Gastrocnemius medialis (tissue), 4 donors: ENCODE results near the gene PRKD2. TPM values are rescaled to one million over a fixed set of nuclear protein-coding genes. Genes with fewer than 3 reads are reported as not detected.

ENCODE experiments used
- ATAC-seq, 2 donors: fragments of 150-250 bp; one replicate each; pipeline ENCODE4 v1.9.1; 2016
- DNase-seq, 2 donors: peaks; one replicate each; pipeline ENCODE4 v3.0.0-alpha.2; 2019
- H3K27ac ChIP-seq, 4 donors: fragments of 200-600 bp; sonication (generic); 1 replicate in 1 of 4; 2 replicates in 3 of 4; pipeline ENCODE4 v1.5.1; 2016 to 2018; ENCODE audit warnings: mild to moderate bottlenecking in 2 of 4, moderate library complexity in 1 of 4
- H3K27me3 ChIP-seq, 3 donors: fragments of 200-600 bp; sonication (generic) in 2 of 3; 1 replicate in 1 of 3; 2 replicates in 2 of 3; pipeline versions ENCODE4 v1.5.1 to v1.6.0; 2016 to 2019; ENCODE audit warnings: mild to moderate bottlenecking in 1 of 3, moderate library complexity in 1 of 3
- H3K36me3 ChIP-seq, 2 donors: fragments of 200-600 bp; sonication (generic) in 1 of 2; one replicate each; pipeline ENCODE4 v1.5.1; 2017 to 2018
- H3K4me1 ChIP-seq, 2 donors: fragments of 200-600 bp; sonication (generic) in 1 of 2; one replicate each; pipeline ENCODE4 v1.5.1; 2016 to 2017; ENCODE audit warnings: mild to moderate bottlenecking in 2 of 2
- H3K4me3 ChIP-seq, 4 donors: fragments of 200-600 bp; sonication (generic) in 3 of 4; 1 replicate in 1 of 4; 2 replicates in 3 of 4; pipeline ENCODE4 v1.5.1; 2016 to 2019; ENCODE audit warnings: mild to moderate bottlenecking in 2 of 4
- H3K9me3 ChIP-seq, 3 donors: fragments of 200-600 bp; sonication (generic) in 2 of 3; 1 replicate in 1 of 3; 2 replicates in 2 of 3; pipeline ENCODE4 v1.5.1; 2016 to 2019
- CTCF ChIP-seq, 5 experiments: fragments of 450-650 bp in 3 of 5; fragments of 200-600 bp in 2 of 5; sonication (generic) in 2 of 5; IDR thresholded peaks in 4 of 5; conservative IDR thresholded peaks in 1 of 5; 1 replicate in 4 of 5; 2 replicates in 1 of 5; pipeline ENCODE4 v1.5.1; 2016 to 2019; ENCODE audit warnings: antibody characterized with exemption in 5 of 5, mild to moderate bottlenecking in 3 of 5, moderate library complexity in 3 of 5
- POLR2A ChIP-seq, 2 donors: fragments of 450-650 bp; IDR thresholded peaks; one replicate each; pipeline ENCODE4 v1.6.1; 2017; ENCODE audit warnings: antibody characterized with exemption in 2 of 2, mild to moderate bottlenecking in 2 of 2, moderate library complexity in 2 of 2
- in situ Hi-C, 4 donors: fragments of 200-750 bp; cut with MboI; loops; one replicate each; pipeline versions ENCODE4 v1.15.0 to v1.8.0; 2017; ENCODE audit warnings: low sequenced_read_pairs in 4 of 4
- intact Hi-C: fragments of 100-400 bp; cut with DNase I; formaldehyde crosslinking; loops from one replicate; pipeline ENCODE4 v1.15.1; 2023; ENCODE audit warnings: low total_unique reads
- total RNA-seq, 4 donors: library from RNA; depleted of rRNA; stranded (reverse); fragments of >200 nt; gene quantifications; one replicate each; pipeline versions ENCODE4 v1.1.0 to v1.2.3, GENCODE V29; 2016

Gene PRKD2
- total RNA-seq, 4 donors from 2014 or later: 4.2 to 7.2 (median 6.1) TPM

- TF ChIP-seq POLR2A (IDR thresholded peaks at IDR 0.05) (no peak), CTCF (IDR thresholded peaks at IDR 0.05 in 4 of 5, conservative IDR thresholded peaks at IDR 0.05 in 1 of 5) (no peak)
- intact Hi-C loops: no loop called here
- DNase-seq: no peak
- H3K4me3 ChIP-seq: no peak overlapping the region
- no peak overlapping the region for H3K27ac ChIP-seq
- H3K4me1 ChIP-seq: no peaks in the 10 kb centered on the region
- ATAC-seq: no peak
- in situ Hi-C loops: no loop called here
- peaks cover 14 to 32% (median 16%) of the 10 kb centered on the region in 3 donors for H3K27me3 ChIP-seq
- no peaks in the 10 kb centered on the region for H3K36me3 ChIP-seq
- H3K9me3 ChIP-seq: no peaks in the 10 kb centered on the region
Observed at GRCh38 chr19:46650445-46650844, 66.5 kb downstream of the PRKD2 start.

GRCh38 chr19:46648961-46649960 lies 67.7 kb downstream of the PRKD2 start:
- intact Hi-C loops: no loop called here
- DNase-seq (no peak), ATAC-seq (no peak)
- H3K27ac ChIP-seq: no peak overlapping the region
- no peaks in the 10 kb centered on the region for H3K4me1 ChIP-seq
- H3K9me3 ChIP-seq: no peaks in the 10 kb centered on the region
- TF ChIP-seq POLR2A (IDR thresholded peaks at IDR 0.05) (no peak), CTCF (IDR thresholded peaks at IDR 0.05 in 4 of 5, conservative IDR thresholded peaks at IDR 0.05 in 1 of 5) (no peak)
- no peaks in the 10 kb centered on the region for H3K36me3 ChIP-seq
- no peak overlapping the region for H3K4me3 ChIP-seq
- peaks cover 14 to 32% (median 16%) of the 10 kb centered on the region in 3 donors for H3K27me3 ChIP-seq
- in situ Hi-C loops: no loop called here

- H3K27ac ChIP-seq: no peak overlapping the region
- TF ChIP-seq CTCF (IDR thresholded peaks at IDR 0.05 in 4 of 5, conservative IDR thresholded peaks at IDR 0.05 in 1 of 5): no peak
- TF ChIP-seq POLR2A (IDR thresholded peaks at IDR 0.05): no peak
Observed at GRCh38 chr19:46648060-46648960, 68.6 kb downstream of the PRKD2 start.

GRCh38 chr19:46646402-46646801 lies 70.5 kb downstream of the PRKD2 start:
- no peaks in the 10 kb centered on the region for H3K4me1 ChIP-seq
- no peak overlapping the region for H3K4me3 ChIP-seq
- no peak overlapping the region for H3K27ac ChIP-seq
- H3K36me3 ChIP-seq: no peaks in the 10 kb centered on the region
- intact Hi-C loops: no loop called here
- H3K9me3 ChIP-seq: no peaks in the 10 kb centered on the region
- DNase-seq (no peak), ATAC-seq (no peak)
- TF ChIP-seq POLR2A (IDR thresholded peaks at IDR 0.05): no peak
- TF ChIP-seq CTCF (IDR thresholded peaks at IDR 0.05 in 4 of 5, conservative IDR thresholded peaks at IDR 0.05 in 1 of 5): no peak
- peaks cover 14 to 37% (median 19%) of the 10 kb centered on the region in 3 donors for H3K27me3 ChIP-seq
- in situ Hi-C loops: no loop called here

More at GRCh38 chr19:46648060-46648960, 68.6 kb downstream of the PRKD2 start:
- Histone ChIP-seq H3K4me3 (no peak overlapping the region), H3K36me3 (no peaks in the 10 kb centered on the region), H3K9me3 (no peaks in the 10 kb centered on the region), H3K27me3 (peaks cover 14 to 32% (median 16%) of the 10 kb centered on the region in 3 donors), H3K4me1 (no peaks in the 10 kb centered on the region)
- DNase-seq (no peak), ATAC-seq (no peak)
- intact Hi-C loops (no loop called here), in situ Hi-C loops (no loop called here)
